GM12874 (cell line): ENCODE measurements around the gene RNF223.

Experiments
- TF ChIP-seq, protein P1 (sequence below): IDR thresholded peaks from 2 replicates; pipeline ENCODE4 v1.5.1; 2011; ENCODE audit warnings: low read depth, mild to moderate bottlenecking, control low read depth, low read length, moderate library complexity; ENCODE audit not compliant: insufficient read depth

The RNF223 gene

DNA sequence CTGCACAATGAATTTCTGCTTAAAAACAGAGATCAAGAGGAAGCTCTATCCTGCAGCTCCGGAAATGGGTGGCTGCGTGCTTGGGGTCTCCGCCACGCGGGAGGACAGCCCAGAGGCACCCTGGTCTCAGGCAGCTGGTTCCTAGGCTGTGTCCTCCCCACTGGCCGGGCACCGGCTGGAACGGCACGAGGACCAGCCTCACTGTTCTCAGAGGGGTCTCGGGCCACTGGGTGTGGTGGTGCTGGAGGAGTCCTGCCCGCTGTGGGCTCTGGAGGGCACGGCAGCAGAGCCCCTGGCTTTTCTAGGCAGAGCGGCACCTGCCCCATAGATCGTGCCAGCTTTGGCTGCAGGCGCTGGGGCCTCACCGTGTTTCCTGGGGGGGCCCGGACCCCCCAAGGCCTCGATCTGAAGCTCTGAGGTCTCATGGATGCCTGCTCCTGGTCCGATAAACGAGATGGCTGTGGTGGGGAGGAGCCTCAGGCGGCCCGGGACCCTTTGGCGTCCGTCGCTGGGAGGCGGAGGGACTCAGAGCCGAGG lies 8.2 kb upstream of the RNF223 start:
- TF ChIP-seq, protein P1, sequence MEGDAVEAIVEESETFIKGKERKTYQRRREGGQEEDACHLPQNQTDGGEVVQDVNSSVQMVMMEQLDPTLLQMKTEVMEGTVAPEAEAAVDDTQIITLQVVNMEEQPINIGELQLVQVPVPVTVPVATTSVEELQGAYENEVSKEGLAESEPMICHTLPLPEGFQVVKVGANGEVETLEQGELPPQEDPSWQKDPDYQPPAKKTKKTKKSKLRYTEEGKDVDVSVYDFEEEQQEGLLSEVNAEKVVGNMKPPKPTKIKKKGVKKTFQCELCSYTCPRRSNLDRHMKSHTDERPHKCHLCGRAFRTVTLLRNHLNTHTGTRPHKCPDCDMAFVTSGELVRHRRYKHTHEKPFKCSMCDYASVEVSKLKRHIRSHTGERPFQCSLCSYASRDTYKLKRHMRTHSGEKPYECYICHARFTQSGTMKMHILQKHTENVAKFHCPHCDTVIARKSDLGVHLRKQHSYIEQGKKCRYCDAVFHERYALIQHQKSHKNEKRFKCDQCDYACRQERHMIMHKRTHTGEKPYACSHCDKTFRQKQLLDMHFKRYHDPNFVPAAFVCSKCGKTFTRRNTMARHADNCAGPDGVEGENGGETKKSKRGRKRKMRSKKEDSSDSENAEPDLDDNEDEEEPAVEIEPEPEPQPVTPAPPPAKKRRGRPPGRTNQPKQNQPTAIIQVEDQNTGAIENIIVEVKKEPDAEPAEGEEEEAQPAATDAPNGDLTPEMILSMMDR = no peak

DNA sequence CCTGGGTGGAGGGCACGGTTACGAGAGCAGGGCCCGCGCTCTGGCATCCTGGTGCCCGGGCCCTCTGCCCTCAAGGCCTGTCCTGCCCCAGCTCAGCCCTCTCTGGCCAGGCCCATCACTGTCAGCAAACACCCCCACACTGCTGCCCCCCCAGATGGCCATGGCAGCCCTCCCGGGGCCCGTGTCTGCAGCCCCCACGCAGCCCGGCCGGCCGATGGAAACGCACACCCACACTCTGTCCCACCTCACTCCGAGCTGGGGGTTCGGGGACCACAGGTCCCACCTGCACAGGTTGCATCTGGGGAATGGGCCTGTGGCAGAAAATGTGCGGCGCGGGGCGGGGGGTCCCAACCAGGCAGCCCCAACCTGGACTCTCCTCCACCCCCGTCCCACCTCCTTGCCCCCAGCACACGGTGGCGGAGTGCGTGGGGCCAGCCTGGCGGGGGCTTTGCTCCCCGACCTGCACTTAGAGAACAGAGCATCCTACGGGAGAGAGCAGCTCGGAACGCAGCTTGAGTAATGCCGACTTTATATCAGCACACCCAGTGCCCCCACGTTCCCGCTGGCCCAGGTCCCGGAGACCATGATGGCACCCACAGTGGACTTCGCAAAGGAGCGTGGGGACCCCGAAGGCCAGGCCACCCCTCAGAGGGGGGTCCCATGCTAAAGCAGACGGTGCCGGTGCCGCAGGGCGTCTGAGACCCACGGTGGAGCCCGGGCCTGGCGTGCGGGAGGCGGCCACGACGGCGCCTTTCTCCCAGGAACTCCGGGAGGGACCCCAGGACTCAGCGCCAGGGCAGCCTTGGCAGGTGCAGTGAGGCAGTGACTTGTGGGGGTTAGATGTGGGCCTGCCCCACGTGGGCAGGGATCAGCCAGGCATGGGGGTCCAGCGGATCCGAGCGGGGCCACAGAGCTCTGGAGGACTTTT lies 7.5 kb upstream of the RNF223 start:
- TF ChIP-seq, protein P1 = no peak

DNA sequence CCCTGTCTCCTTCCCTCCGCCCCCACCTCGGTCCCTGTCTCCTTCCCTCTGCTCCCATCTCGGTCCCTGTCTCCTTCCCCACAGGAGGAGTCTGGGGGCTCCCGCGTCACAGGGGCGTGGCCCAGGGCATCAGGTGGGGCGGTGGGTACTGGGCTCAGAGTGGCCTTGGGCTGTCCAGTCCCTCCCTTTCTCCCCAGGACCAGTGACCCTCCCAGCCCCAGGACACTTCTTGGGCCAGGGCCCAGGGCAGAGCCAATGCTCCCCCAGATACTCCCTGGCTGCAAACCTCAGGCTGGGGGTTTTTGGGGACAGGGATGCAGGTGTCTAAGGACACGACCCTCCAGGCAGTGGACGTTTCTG lies 6.8 kb upstream of the RNF223 start:
- TF ChIP-seq, protein P1 = no peak

DNA sequence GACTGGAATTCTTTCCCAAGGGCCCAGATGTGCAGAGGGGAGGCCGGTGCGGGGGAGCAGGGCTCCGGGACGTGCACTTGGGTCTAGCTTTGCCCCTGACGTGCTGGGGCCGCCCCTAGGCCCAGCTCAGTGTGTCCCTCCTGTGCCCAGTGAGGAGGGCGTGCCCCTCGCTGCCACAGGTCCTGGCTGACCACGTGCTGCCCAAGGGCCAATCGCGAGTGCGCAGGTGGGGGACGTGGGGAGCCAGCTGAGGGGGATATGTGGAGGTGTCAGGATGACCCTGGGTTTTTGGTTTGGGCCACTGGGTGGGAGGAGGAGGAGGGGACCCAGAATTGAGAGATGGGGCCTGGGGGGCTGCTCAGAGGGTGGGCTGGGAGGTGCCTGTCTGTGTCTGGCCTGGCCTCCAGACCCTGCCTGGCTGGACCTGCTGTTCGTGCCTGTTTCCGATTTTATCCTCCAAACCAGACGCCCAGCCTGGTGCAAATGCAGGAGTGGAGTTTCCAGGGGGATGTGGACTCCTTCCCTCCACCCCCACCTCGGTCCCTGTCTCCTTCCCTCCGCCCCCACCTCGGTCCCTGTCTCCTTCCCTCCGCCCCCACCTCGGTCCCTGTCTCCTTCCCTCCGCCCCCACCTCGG lies 6.1 kb upstream of the RNF223 start:
- TF ChIP-seq, protein P1 = no peak

DNA sequence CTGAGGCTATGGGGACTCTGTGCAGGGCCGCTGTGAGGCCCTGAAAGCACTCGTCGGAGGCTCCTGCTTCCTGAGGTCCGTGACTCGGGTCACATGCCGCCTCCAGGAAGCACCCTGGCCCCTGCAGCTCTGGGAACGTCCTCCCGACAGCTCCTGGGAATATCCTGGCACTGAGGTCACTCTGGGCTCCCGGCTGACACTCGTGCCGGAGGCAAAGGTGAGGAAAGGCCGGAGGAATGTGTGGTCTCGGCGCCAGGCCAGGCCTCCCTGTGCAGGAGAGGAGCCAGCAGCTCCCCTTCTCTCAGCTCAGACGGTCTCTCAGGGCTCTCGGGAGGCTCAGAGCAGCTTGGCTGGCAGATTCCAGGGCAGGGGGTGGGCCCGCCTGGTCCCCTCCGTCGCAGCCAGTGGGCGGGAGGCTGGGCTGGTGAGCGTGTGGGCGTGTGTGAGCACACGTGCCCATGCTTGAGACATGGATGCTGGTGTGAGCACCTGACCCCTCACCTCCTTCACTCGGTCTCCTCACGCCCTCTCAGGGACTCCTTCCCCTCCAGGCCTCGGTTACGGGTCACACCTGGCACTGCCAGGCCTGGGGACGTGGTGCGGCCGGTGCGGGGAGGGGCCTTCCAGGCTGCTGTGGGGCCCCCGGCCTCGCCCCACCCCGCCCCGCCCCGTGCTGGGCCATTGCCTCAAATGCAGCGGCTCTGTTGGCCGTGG lies 5.5 kb upstream of the RNF223 start:
- TF ChIP-seq, protein P1 = no peak

DNA sequence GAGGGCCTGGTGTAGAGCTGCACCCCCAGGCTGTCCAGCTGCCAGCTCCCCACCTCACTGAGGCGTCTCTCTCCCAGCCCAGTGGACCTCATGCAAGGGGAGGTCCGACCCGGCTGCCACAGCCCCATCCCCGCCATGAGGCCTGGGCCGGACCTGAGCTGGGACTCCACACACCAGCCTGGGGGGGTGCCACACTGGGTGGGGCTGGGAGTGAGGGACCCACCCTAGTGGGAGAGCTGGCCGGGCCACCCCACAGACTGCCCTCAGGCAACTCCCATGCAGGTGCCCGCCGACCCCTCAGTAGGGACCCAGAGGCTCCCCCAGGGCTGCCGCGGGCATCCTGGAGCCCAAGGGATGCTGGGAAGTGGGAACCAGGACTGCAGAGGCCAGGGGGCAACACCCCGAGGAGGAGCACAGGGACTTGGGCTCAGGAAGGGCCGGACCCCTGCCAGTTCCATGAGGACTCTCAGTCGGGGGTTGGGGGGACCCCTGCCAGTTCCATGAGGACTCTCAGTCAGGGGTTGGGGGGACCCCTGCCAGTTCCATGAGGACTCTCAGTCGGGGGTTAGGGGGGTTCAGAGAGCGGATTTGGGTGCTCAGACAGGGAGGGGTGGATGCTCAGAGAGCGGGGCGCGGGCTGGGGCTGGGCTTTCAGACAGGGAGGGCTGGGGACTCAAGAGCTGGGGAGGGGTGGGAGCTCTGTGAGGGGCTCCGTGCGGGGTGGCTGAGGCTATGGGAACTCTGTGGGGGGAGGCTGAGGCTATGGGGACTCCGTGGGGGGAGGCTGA lies 1.2 kb upstream of the RNF223 start:
- TF ChIP-seq, protein P1 = no peak
